ENCODE data around the gene PLCL2. TPM values are rescaled to one million over a fixed set of nuclear protein-coding genes. Genes with fewer than 3 reads are reported as not detected.

Gene PLCL2
- total and polyA plus RNA-seq, 2 experiments from 2014 or later: 1.6 to 9.7 TPM

DNA sequence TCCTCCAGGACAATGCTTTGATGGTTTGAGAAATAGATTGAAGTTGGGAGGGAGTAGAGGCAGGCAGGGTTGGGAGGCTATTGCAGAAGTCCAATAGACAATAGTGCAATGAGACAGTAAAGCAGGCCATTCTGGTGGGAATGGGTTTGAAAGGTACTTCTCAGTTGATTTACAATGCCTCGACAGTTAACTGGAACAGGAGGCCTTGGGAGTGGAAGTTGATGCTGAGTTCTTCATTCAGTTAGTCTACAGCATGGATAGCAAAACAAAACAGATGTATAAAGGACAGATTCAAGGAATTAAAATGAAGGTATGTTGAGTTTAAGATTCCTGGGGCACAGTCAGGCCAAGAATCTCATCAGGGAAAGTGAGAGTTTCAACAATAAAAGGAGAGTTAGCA is 6.8 kb upstream of the PLCL2 start:
- H3K36me3 Mint-ChIP-seq (ENCODE audit: low read depth): no peaks in the 10 kb centered on the region; the same call in 2 of the 3 replicates
- Histone ChIP-seq H2AFZ (no peak overlapping the region), H3F3A (replicated peaks; ENCODE audit: low read depth) (no peaks in the 10 kb centered on the region), H3K9me2 (ENCODE audit: insufficient read depth) (no peaks in the 10 kb centered on the region), H4K20me1 (replicated peaks; ENCODE audit: insufficient read depth) (no peaks in the 10 kb centered on the region), H3K36me3 (ENCODE audit: insufficient read depth) (no peaks in the 10 kb centered on the region), H3K27me3 (ENCODE audit: insufficient read depth) (peaks cover 51% of the 10 kb centered on the region), H3K4me2 (no peak overlapping the region), H3K79me2 (replicated peaks; ENCODE audit: insufficient read depth) (no peaks in the 10 kb centered on the region), H3K27ac (ENCODE audit: low read depth) (no peak overlapping the region), H3K4me3 (no peak overlapping the region), H3K4me1 (ENCODE audit: insufficient read depth) (peaks cover 5% of the 10 kb centered on the region)
- TF ChIP-seq EZH2phosphoT487 (IDR thresholded peaks at IDR 0.05; ENCODE audit: unreplicated experiment) (no peak), JUNB (IDR thresholded peaks at IDR 0.05; ENCODE audit: unreplicated experiment) (no peak), ZNF331 (CRISPR knock-in tag; IDR thresholded peaks at IDR 0.05; ENCODE audit: low read depth) (no peak), NANOG (IDR thresholded peaks at IDR 0.05; ENCODE audit: borderline replicate concordance) (no peak), REST (IDR thresholded peaks at IDR 0.05; ENCODE audit: unreplicated experiment) (no peak), CTCF (conservative IDR thresholded peaks at IDR 0.05; ENCODE audit: low read depth in 2 of 2) (no peak), ETS1 (IDR thresholded peaks at IDR 0.05) (no peak), STAT1 (IDR thresholded peaks at IDR 0.05; ENCODE audit: unreplicated experiment) (no peak), CREB1 (CRISPR knock-in tag; IDR thresholded peaks at IDR 0.05; ENCODE audit: low read depth) (no peak), POLR2AphosphoS5 (IDR thresholded peaks at IDR 0.05; ENCODE audit: low read depth) (no peak), ZNF114 (CRISPR knock-in tag; IDR thresholded peaks at IDR 0.05) (no peak), EZH2 (IDR thresholded peaks at IDR 0.05; ENCODE audit: low read depth, unreplicated experiment) (no peak)
- TF ChIP-seq, protein P1, sequence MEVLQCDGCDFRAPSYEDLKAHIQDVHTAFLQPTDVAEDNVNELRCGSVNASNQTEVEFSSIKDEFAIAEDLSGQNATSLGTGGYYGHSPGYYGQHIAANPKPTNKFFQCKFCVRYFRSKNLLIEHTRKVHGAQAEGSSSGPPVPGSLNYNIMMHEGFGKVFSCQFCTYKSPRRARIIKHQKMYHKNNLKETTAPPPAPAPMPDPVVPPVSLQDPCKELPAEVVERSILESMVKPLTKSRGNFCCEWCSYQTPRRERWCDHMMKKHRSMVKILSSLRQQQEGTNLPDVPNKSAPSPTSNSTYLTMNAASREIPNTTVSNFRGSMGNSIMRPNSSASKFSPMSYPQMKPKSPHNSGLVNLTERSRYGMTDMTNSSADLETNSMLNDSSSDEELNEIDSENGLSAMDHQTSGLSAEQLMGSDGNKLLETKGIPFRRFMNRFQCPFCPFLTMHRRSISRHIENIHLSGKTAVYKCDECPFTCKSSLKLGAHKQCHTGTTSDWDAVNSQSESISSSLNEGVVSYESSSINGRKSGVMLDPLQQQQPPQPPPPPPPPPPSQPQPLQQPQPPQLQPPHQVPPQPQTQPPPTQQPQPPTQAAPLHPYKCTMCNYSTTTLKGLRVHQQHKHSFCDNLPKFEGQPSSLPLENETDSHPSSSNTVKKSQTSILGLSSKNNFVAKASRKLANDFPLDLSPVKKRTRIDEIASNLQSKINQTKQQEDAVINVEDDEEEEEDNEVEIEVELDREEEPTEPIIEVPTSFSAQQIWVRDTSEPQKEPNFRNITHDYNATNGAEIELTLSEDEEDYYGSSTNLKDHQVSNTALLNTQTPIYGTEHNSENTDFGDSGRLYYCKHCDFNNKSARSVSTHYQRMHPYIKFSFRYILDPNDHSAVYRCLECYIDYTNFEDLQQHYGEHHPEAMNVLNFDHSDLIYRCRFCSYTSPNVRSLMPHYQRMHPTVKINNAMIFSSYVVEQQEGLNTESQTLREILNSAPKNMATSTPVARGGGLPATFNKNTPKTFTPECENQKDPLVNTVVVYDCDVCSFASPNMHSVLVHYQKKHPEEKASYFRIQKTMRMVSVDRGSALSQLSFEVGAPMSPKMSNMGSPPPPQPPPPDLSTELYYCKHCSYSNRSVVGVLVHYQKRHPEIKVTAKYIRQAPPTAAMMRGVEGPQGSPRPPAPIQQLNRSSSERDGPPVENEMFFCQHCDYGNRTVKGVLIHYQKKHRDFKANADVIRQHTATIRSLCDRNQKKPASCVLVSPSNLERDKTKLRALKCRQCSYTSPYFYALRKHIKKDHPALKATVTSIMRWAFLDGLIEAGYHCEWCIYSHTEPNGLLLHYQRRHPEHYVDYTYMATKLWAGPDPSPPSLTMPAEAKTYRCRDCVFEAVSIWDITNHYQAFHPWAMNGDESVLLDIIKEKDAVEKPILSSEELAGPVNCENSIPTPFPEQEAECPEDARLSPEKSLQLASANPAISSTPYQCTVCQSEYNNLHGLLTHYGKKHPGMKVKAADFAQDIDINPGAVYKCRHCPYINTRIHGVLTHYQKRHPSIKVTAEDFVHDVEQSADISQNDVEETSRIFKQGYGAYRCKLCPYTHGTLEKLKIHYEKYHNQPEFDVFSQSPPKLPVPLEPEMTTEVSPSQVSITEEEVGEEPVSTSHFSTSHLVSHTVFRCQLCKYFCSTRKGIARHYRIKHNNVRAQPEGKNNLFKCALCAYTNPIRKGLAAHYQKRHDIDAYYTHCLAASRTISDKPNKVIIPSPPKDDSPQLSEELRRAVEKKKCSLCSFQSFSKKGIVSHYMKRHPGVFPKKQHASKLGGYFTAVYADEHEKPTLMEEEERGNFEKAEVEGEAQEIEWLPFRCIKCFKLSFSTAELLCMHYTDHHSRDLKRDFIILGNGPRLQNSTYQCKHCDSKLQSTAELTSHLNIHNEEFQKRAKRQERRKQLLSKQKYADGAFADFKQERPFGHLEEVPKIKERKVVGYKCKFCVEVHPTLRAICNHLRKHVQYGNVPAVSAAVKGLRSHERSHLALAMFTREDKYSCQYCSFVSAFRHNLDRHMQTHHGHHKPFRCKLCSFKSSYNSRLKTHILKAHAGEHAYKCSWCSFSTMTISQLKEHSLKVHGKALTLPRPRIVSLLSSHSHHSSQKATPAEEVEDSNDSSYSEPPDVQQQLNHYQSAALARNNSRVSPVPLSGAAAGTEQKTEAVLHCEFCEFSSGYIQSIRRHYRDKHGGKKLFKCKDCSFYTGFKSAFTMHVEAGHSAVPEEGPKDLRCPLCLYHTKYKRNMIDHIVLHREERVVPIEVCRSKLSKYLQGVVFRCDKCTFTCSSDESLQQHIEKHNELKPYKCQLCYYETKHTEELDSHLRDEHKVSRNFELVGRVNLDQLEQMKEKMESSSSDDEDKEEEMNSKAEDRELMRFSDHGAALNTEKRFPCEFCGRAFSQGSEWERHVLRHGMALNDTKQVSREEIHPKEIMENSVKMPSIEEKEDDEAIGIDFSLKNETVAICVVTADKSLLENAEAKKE (CRISPR knock-in tag; IDR thresholded peaks at IDR 0.05): no peak
- DNase-seq (ENCODE audit: low spot score) (no peak), ATAC-seq (no peak)
- no peak overlapping the region for H3K4me3 Mint-ChIP-seq
- no peak overlapping the region for H3K27ac Mint-ChIP-seq
- no peaks in the 10 kb centered on the region for H3K9me3 Mint-ChIP-seq
- peaks cover 5% of the 10 kb centered on the region for H3K4me1 Mint-ChIP-seq
- H3K27me3 Mint-ChIP-seq (ENCODE audit: insufficient read depth, low read depth, poor library complexity): peaks cover 3% of the 10 kb centered on the region

All from GM23338 (cell line).